H9 (cell line): ENCODE results near the gene RIMKLA. TPM values are rescaled to one million over a fixed set of nuclear protein-coding genes. Genes with fewer than 3 reads are reported as not detected.

ENCODE experiments used
- DNase-seq: peaks from one replicate; pipeline ENCODE4 v3.0.0-alpha.2; 2017
- H2AFZ ChIP-seq: one replicate; pipeline ENCODE4 v1.6.1; 2013; ENCODE audit warnings: mild to moderate bottlenecking, low read length, control low read depth, moderate library complexity
- H2AK5ac ChIP-seq: 2 replicates; pipeline ENCODE4 v1.6.1; 2013; ENCODE audit warnings: low read length, control low read depth, mixed read lengths; ENCODE audit not compliant: insufficient read length
- H2BK120ac ChIP-seq: one replicate; pipeline ENCODE4 v1.6.1; 2013; ENCODE audit warnings: low read depth, mild to moderate bottlenecking, low read length, control low read depth, inconsistent platforms; ENCODE audit not compliant: poor library complexity, severe bottlenecking
- H2BK12ac ChIP-seq: 2 replicates; pipeline ENCODE4 v1.6.1; 2013; ENCODE audit warnings: low read length, control low read depth, mixed read lengths, low read depth; ENCODE audit not compliant: insufficient read length
- H2BK15ac ChIP-seq: 2 replicates; pipeline ENCODE4 v1.6.1; 2013; ENCODE audit warnings: low read depth, low read length, control low read depth
- H2BK20ac ChIP-seq: one replicate; pipeline ENCODE4 v1.6.1; 2013; ENCODE audit warnings: low read depth, mild to moderate bottlenecking, low read length, control low read depth, inconsistent platforms; ENCODE audit not compliant: poor library complexity, severe bottlenecking
- H2BK5ac ChIP-seq: 2 replicates; pipeline ENCODE4 v1.6.1; 2013; ENCODE audit warnings: low read length, control low read depth, mixed read lengths; ENCODE audit not compliant: insufficient read length
- H3K14ac ChIP-seq: 2 replicates; pipeline ENCODE4 v1.6.1; 2013; ENCODE audit warnings: low read length, control low read depth; ENCODE audit not compliant: insufficient read depth
- H3K18ac ChIP-seq: 2 replicates; pipeline ENCODE4 v1.6.1; 2013; ENCODE audit warnings: low read depth, mild to moderate bottlenecking, mixed read lengths, low read length, control low read depth; ENCODE audit not compliant: insufficient read length
- H3K23ac ChIP-seq: 2 replicates; pipeline ENCODE4 v1.6.1; 2013; ENCODE audit warnings: low read length, control low read depth, mixed read lengths, low read depth; ENCODE audit not compliant: insufficient read length
- H3K23me2 ChIP-seq: 2 replicates; pipeline ENCODE4 v1.6.1; 2013; ENCODE audit warnings: low read depth, mild to moderate bottlenecking, mixed read lengths, low read length, control low read depth; ENCODE audit not compliant: insufficient read length, poor library complexity, severe bottlenecking
- H3K27ac ChIP-seq: 2 replicates; pipeline ENCODE4 v1.5.1; 2013; ENCODE audit warnings: low read length, control low read depth, mixed read lengths, low read depth; ENCODE audit not compliant: insufficient read length
- H3K27me3 ChIP-seq: 2 replicates; pipeline ENCODE4 v1.6.1; 2013; ENCODE audit warnings: low read length, control low read depth, inconsistent platforms; ENCODE audit not compliant: insufficient read depth
- H3K4ac ChIP-seq: 2 replicates; pipeline ENCODE4 v1.6.1; 2013; ENCODE audit warnings: low read depth, mild to moderate bottlenecking, control low read depth, inconsistent platforms, low read length, moderate library complexity
- H3K4me1 ChIP-seq: 2 replicates; pipeline ENCODE4 v1.6.1; 2013; ENCODE audit warnings: low read length, control low read depth, inconsistent platforms; ENCODE audit not compliant: insufficient read depth
- H3K4me2 ChIP-seq: 2 replicates; pipeline ENCODE4 v1.6.1; 2013; ENCODE audit warnings: low read length, control low read depth, mixed read lengths; ENCODE audit not compliant: insufficient read length, insufficient read depth
- H3K56ac ChIP-seq: 2 replicates; pipeline ENCODE4 v1.6.1; 2013; ENCODE audit warnings: low read depth, mild to moderate bottlenecking, mixed read lengths, low read length, control low read depth; ENCODE audit not compliant: insufficient read length
- H3K79me1 ChIP-seq: 2 replicates; pipeline ENCODE4 v1.6.1; 2013; ENCODE audit warnings: low read depth, mild to moderate bottlenecking, moderate library complexity, low read length, control low read depth, inconsistent platforms; ENCODE audit not compliant: insufficient read depth, poor library complexity, severe bottlenecking
- H3K79me2 ChIP-seq: 2 replicates; pipeline ENCODE4 v1.6.1; 2013; ENCODE audit warnings: low read length, control low read depth, inconsistent platforms; ENCODE audit not compliant: insufficient read depth
- H3K9ac ChIP-seq: 2 replicates; pipeline ENCODE4 v1.6.1; 2013; ENCODE audit warnings: low read length, control low read depth, mixed read lengths; ENCODE audit not compliant: insufficient read length; ENCODE audit errors: extremely low read depth
- H3K9me3 ChIP-seq: one replicate; pipeline ENCODE4 v1.6.1; 2013; ENCODE audit warnings: low read depth, low read length, inconsistent platforms; ENCODE audit not compliant: control insufficient read depth
- H3T11ph ChIP-seq: one replicate; pipeline ENCODE4 v1.6.1; 2013; ENCODE audit warnings: mild to moderate bottlenecking, low read length, control low read depth, inconsistent platforms
- H4K20me1 ChIP-seq: one replicate; pipeline ENCODE4 v1.6.1; 2013; ENCODE audit not compliant: control insufficient read depth, insufficient read length, insufficient read depth
- H4K5ac ChIP-seq: 2 replicates; pipeline ENCODE4 v1.6.1; 2013; ENCODE audit warnings: low read depth, mild to moderate bottlenecking, mixed read lengths, low read length, control low read depth; ENCODE audit not compliant: insufficient read length
- H4K8ac ChIP-seq: replicated peaks from 2 replicates; pipeline ENCODE4 v1.6.1; 2013; ENCODE audit warnings: low read length, control low read depth, mixed read lengths, low read depth; ENCODE audit not compliant: insufficient read length
- H4K91ac ChIP-seq: 2 replicates; pipeline ENCODE4 v1.6.1; 2013; ENCODE audit warnings: low read depth, mild to moderate bottlenecking, moderate library complexity, mixed read lengths, low read length, control low read depth; ENCODE audit not compliant: insufficient read length
- H3K27ac Mint-ChIP-seq, 3 experiments: 2 replicates in 2 of 3; 3 replicates in 1 of 3; pipeline ENCODE4 v1.8.0; 2020 to 2021; ENCODE audit warnings: mixed read lengths in 3 of 3, mild to moderate bottlenecking in 1 of 3, moderate library complexity in 1 of 3
- H3K27me3 Mint-ChIP-seq: 2 replicates; pipeline ENCODE4 v1.8.0; 2021; ENCODE audit warnings: low read depth, mild to moderate bottlenecking, moderate library complexity, mixed read lengths
- H3K36me3 Mint-ChIP-seq, 3 experiments: 2 replicates in 2 of 3; 3 replicates in 1 of 3; pipeline ENCODE4 v1.8.0; 2020 to 2021; ENCODE audit warnings: low read depth in 3 of 3, mixed read lengths in 3 of 3; ENCODE audit not compliant: insufficient read depth in 1 of 3
- H3K4me1 Mint-ChIP-seq, 2 experiments: 2 replicates each; pipeline ENCODE4 v1.8.0; 2020; ENCODE audit warnings: mixed read lengths in 2 of 2
- H3K4me3 Mint-ChIP-seq, 2 experiments: 2 replicates in 1 of 2; 3 replicates in 1 of 2; pipeline ENCODE4 v1.8.0; 2020 to 2021; ENCODE audit warnings: mild to moderate bottlenecking in 2 of 2, mixed read lengths in 2 of 2, moderate library complexity in 1 of 2
- H3K9me3 Mint-ChIP-seq, 2 experiments: 2 replicates in 1 of 2; 3 replicates in 1 of 2; pipeline ENCODE4 v1.8.0; 2020; ENCODE audit warnings: mild to moderate bottlenecking in 2 of 2, mixed read lengths in 2 of 2, moderate library complexity in 1 of 2
- WGBS: extraction: QIAGEN DNeasy Blood & Tissue Kit; methylation state at CpG from one replicate; pipeline ENCODE4 v1.1.7; 2013; ENCODE audit warnings: missing lambda C conversion rate, low lambda C conversion rate, mixed read lengths; ENCODE audit not compliant: insufficient read length; ENCODE audit errors: extremely low coverage; 5-methylcytosine and 5-hydroxymethylcytosine counted together
- total RNA-seq: library from RNA; stranded (reverse); gene quantifications from 2 replicates; pipeline ENCODE4 v1.2.1, GENCODE V29; 2021
- TF ChIP-seq, protein P1 (sequence below): fragments of 200-600 bp; sonication (generic); conservative IDR thresholded peaks from 3 replicates; pipeline ENCODE4 v1.8.0; 2021; ENCODE audit warnings: antibody characterized with exemption, mild to moderate bottlenecking

The RIMKLA gene
- total RNA-seq, 1 experiment from 2014 or later = 4.7 TPM

DNA sequence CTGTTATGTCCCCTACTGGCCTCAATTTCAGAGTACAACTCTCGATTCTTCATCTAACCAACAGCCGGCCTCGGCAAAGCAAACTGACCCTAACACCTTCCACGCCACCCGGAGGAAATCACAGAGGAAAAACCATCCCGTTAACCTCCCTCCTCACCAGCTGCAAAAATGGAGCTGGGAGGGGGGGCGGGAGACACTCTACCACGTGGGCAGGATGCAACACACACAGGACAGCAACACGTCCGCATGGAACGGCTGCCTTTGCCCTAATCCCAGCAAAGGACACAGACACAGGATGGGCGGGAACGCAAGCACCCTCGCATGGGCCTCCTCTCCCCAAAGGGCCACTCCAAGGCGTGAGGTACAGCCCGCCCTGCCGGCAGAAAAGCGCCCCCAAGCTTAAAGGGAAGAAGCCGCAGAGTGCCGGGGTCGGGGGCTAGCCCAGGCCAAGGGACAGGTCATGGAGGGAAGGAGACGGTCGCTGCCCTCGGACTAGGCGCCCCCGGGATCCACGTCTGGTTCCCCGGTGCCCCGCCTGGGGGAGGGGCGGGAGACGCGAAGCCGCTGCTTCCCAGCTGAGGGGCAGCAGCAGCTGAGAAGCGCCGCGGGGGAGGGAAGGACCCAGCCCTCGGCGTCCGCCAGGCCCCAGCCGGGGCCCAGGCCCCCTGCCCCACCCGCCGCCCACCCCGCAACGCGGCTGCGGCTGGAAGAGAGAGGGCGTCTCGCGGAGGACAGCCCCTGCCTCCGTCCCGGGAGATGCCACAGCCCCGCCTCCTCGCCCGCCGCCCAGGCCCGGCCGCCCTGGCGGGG is 46.1 kb upstream of the RIMKLA start:
- Mint-ChIP-seq H3K9me3 (no peaks in the 10 kb centered on the region), H3K4me1 (peaks cover 31 to 47% of the 10 kb centered on the region in 2 experiments), H3K4me3 (peak overlapping the region; percentile 76 to 94), H3K27me3 (peaks cover 9% of the 10 kb centered on the region), H3K27ac (peak overlapping the region; percentile 42 to 96 (median 85); a peak in 6 of 7 replicates), H3K36me3 (no peaks in the 10 kb centered on the region)
- H2AFZ ChIP-seq = no peak overlapping the region
- H3K27me3 ChIP-seq = no peaks in the 10 kb centered on the region
- H3K79me2 ChIP-seq = peaks cover 39% of the 10 kb centered on the region; the same call in 1 of the 2 replicates
- TF ChIP-seq, protein P1, sequence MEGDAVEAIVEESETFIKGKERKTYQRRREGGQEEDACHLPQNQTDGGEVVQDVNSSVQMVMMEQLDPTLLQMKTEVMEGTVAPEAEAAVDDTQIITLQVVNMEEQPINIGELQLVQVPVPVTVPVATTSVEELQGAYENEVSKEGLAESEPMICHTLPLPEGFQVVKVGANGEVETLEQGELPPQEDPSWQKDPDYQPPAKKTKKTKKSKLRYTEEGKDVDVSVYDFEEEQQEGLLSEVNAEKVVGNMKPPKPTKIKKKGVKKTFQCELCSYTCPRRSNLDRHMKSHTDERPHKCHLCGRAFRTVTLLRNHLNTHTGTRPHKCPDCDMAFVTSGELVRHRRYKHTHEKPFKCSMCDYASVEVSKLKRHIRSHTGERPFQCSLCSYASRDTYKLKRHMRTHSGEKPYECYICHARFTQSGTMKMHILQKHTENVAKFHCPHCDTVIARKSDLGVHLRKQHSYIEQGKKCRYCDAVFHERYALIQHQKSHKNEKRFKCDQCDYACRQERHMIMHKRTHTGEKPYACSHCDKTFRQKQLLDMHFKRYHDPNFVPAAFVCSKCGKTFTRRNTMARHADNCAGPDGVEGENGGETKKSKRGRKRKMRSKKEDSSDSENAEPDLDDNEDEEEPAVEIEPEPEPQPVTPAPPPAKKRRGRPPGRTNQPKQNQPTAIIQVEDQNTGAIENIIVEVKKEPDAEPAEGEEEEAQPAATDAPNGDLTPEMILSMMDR = no peak
- no peaks in the 10 kb centered on the region for H3K4me1 ChIP-seq
- peak overlapping the region; percentile 91 for H3K4me2 ChIP-seq
- no peak overlapping the region for H3T11ph ChIP-seq
- no peak overlapping the region for H2BK5ac ChIP-seq
- H4K20me1 ChIP-seq = no peaks in the 10 kb centered on the region
- H2BK12ac ChIP-seq = no peak overlapping the region
- no peaks in the 10 kb centered on the region for H3K9me3 ChIP-seq
- H3K9ac ChIP-seq = peak overlapping the region; percentile 68
- no peak overlapping the region for H3K56ac ChIP-seq
- no CpG with 5 or more reads among the region's 58 CpGs for WGBS
- no peak overlapping the region for H2BK15ac ChIP-seq
- H4K91ac ChIP-seq = no peak overlapping the region
- H2AK5ac ChIP-seq = no peak overlapping the region
- H2BK20ac ChIP-seq = no peak overlapping the region
- H3K14ac ChIP-seq = peak overlapping the region; percentile 30; the same call in 1 of the 2 replicates
- H3K18ac ChIP-seq = peak overlapping the region; percentile 9
- DNase-seq = peak; percentile 72
- H4K8ac ChIP-seq = no peak overlapping the region
- no peak overlapping the region for H3K27ac ChIP-seq
- no peak overlapping the region for H4K5ac ChIP-seq
- H2BK120ac ChIP-seq = no peak overlapping the region
- no peak overlapping the region for H3K4ac ChIP-seq
- no peak overlapping the region for H3K23ac ChIP-seq
- peaks cover 12% of the 10 kb centered on the region for H3K23me2 ChIP-seq
- H3K79me1 ChIP-seq = no peaks in the 10 kb centered on the region
